NCI-H1694 (cell line): ENCODE measurements around the gene MAD1L1.

Experiments used
- DNase-seq: peaks from one replicate; lab custom pipeline; 2025; lab: John Stamatoyannopoulos, UW

The MAD1L1 gene

DNA sequence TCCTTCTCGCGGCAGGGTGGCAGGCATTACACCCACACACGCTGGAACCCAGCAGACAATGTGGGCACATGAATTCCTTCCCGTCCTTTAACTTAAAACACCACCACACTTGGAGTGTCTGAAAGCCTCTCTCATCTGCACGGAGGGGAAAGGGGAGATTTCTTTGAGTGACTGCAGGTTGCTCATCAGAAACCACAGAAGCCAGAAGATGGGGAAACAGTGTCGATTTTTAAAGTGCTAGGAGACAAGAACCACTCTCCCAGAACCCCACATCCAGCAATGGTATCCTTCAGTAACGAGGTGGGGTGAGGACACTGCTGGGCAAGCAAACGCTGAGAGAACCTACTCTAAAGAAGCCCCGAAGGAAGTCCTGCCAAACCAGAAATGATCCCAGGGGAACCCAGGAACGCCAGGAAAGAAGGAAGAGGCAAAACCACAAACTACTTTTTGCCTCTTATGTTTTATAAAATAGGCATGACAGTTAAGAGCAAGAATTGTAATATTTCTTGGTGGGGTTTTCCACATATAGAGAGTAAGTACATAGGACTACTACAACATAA lies 308.4 kb downstream of the MAD1L1 start:
- DNase-seq: no peak

DNA sequence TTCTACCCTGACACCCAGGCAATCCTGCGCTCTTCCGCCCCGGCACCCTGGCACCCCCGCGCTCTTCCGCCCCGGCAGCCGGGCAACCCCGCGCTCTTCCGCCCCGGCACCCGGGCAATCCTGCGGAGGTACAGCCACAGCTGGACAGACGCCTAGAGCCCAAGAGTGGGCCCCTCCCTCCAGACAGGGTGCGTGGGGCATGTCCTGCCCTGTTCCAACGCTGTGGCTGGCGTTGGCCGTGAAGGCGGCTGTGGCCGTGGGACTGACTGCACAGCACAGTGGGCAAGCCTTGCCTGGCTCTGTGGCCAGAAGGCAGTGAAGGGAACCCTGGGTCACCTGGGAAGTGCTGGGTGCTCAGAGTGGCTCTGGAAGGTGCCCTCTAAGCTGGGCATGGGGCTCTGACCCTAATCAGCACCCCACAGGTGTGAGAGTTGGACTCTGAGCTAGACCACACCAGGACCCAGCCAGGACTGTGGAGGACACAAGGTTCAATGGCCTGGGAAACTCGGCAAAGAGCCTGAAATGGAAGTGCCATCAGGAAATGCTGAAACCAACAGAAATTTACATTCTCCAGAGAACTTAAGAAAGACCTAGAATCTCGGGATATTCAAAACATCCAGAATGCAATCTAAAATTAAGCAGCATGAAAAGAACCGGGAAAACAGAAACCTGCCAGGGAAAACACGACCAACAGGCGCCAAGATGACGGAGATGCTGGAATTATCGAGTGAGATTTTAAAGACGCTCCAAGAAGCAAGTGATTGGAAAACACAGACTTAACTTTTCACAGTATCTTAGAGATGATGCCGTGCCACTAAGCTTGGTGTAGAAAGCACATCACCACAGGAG lies 309.1 kb downstream of the MAD1L1 start:
- no peak for DNase-seq

GRCh38 chr7:1922870-1923236 lies 309.9 kb downstream of the MAD1L1 start:
- DNase-seq: no peak

- no peak for DNase-seq
These were observed 310.5 kb downstream of the MAD1L1 start for GRCh38 chr7:1922071-1922869.

DNA sequence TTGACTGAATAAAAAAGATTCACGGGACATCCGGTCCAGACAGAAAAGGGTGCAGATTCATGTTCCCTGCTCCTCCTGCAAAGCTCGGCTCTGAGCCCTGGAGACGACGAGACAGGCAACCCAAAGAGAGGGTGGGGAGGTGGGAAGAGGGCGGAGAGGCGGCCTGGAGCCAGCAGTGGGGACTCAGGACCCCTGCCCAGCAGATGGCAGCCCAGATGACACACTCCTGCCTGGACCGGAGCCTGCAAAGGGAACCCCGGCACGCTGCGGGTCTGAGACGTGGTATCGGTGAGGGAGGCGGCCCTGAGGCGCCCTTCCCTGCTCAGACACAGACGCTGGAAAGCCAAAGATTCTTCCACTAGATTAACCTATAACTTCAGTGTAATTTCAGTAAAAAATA lies 311.9 kb downstream of the MAD1L1 start:
- no peak for DNase-seq

DNA sequence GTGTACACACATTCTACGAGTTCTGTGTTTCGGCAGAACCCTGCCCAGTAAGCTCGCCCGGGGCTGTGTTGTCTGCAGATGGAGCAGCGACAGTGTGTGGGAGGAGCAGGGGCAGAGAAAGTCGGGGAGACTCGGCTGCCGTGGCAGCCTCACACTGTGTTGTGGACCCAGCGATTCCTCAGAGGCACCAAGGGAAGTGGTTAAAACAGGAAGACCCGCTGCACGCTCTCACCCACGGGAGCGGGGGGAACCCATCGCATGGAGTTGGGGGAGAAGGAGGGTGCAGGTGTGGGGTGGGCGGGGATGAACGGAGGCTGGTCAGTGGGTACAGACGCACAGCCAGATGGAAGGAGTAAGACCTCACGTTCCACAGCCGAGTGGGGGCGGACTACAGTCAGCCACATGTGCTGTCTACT lies 312.5 kb downstream of the MAD1L1 start:
- no peak for DNase-seq

GRCh38 chr7:1919539-1920265 lies 313.0 kb downstream of the MAD1L1 start:
- DNase-seq: no peak

GRCh38 chr7:1918881-1919525 lies 313.7 kb downstream of the MAD1L1 start:
- DNase-seq: no peak

DNA sequence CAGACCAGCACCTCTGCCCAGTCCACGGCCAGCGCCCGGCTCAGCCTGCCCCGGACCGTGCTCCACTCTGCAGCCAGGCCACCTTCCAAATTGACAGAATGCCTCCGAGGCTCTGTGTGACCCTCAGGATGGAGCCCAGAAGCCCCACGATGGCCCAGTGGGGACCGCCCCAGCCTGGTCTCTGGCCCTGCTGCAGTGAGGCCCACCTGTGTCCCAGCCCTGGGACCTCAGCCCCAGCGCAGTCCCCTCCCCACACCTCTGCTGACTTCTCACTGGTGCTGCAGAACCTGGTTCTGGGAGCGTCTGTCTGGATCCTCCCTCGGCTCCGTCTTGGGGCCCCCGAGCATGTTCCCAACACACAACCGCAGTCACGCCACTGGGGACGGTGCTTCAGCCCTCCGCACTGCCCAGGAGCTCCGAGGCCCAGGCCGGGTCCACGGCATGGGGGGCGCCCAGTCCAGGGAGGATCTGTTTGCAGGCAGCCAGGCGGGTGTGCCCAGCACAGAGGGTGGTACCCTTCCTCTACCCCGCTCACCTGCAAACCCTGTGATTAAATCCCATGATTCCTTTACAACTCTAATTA lies 314.6 kb downstream of the MAD1L1 start:
- DNase-seq: no peak

DNA sequence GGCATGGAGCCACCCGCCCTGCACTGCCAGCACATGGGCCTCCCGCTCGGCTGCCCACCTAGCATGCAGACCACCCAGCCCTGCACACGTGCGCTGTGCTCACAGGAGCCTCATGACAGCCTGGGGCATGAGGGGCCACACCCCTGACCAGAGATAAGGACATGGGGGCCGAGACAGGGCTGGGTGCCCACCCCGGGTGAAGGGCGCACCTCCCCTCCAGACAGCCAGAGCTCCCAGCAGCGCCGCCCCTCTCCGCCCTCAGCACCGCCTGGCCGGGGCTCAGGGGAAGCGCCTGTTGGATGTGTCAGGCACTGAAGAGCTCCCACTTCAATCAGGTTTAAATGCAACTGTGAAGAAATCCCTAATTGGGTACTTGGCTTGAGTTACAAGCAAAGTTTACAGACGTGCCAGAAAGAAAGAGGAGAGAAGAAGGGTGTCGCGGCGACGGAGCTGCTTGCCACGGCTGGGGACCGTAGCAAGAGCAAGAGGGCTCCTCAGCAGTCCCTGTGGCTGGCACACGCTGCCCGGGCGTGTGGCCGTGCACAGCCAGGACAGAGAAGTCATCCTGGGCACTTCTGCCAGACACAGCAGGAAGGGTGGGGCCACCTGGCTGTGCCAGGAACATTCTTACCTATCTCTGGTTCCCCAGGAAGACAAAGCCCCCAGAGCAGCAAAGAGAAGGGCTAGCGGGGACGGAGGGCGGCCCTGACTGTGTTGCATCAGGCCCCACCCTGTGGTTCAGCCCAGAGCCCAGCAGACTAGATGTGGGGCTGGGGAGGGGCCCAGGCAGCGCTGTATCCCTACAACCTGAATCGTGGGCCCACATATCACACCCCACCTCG lies 315.3 kb downstream of the MAD1L1 start:
- no peak for DNase-seq

DNA sequence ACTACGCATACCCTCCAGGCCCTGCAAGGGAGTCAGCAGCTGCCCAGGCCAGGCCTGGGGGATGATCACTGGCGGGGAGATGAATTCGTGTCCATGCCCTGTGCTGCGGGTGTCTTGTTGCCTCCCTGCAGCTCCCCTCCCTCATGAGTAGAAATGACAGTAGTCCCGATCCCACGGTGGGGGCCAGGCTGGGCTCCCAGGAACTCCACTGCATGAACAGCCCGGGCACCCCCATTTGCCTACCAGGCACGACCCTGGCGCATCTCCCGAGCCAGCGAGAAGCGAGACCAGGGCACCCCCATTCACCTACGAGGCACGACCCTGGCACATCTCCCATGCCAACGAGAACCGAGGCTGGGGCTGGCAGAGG lies 316.2 kb downstream of the MAD1L1 start:
- no peak for DNase-seq

DNA sequence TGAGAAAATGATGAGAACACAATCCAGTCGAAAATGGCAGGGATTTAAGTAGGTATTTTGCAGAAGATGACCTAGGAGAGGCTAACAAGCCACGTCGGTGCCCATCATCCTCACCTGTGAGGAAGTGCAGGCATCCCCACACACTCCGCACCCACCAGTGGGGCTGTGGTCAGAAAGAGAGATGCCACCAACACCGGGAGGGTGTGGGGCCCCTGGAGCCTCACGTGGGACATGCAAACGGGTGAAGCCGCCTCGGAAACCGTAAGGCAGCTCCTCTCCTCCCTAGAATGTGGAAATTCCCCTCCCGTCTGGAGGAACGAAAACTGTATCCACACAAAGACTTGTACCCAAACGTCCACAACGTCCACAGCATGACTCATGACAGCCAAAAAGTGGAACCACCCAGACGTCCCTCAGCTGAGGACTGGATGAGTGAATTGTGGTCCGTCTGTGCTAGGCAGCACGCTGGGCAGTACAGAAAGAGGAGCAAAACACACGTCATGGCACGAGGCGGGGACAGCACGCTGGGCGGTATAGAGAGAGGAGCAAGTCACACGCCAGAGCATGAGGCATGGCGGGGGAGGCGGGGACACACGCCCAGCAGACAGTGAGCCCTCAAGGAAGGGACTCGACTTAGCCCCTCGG lies 316.7 kb downstream of the MAD1L1 start:
- DNase-seq: no peak

DNA sequence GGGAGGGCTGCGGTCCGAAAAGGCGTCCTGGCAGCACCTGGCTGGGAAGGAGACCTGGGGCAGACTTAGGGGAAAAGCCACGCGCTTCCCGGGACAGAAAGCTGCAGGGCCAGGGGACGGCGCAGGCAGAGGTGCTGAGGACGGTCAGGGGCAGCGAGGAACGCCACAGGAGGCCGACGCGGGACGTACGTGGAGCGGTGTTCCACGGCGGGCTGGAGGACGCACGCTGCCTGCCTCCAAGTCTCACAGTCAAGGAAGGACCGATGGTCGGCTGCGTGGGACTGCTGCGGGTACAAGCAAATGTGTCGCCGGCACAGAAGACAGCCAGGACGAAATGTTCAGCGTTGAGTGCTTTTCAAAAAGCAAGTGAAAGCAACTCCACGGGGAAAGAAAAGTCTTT lies 317.4 kb downstream of the MAD1L1 start:
- no peak for DNase-seq

DNA sequence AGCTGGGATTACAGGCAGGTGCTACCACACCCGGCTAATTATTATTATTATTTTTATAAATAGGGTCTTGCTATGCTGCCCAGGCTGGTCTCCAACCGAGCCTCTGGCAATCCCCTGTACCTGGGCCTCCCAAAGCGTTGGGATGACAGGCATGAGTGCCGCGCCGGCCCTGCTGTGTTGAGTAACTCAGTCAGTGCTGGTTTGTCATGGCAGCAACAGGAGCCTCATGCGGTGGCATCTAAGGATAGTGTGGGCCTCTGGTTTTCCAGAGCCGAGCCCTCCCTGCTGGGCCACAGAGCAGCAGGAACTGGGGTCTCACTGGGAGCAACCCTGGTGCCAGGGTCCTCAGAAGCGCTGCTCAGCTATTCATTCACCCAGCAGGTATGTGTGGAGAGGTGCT lies 318.0 kb downstream of the MAD1L1 start:
- DNase-seq: no peak

GRCh38 chr7:1914321-1914720 lies 318.4 kb downstream of the MAD1L1 start:
- DNase-seq: no peak

GRCh38 chr7:1913466-1914282 lies 319.1 kb downstream of the MAD1L1 start:
- no peak for DNase-seq

GRCh38 chr7:1912593-1913465 lies 319.9 kb downstream of the MAD1L1 start:
- DNase-seq: no peak

DNA sequence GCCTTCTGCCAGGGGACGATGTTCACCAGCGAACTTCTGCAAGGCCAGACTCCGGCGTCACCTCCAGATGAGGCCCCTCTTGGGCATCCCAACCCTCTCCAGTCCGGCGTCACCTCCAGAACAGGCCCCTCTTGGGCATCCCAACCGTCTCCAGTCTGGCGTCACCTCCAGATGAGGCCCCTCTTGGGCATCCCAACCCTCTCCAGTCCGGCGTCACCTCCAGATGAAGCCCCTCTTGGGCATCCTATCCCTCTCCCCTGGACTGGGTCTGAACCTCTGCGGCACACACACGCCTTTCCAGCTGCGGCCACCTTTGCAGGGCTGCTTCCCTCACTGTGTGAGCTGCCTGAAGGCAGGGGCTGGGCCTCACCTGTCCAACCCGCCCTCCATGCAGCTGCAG lies 321.2 kb downstream of the MAD1L1 start:
- no peak for DNase-seq
